HEK293 (cell line): ENCODE results near the gene MSH2.
A peak's percentile ranks its signal among the peaks of the same experiment; 100 is the strongest.

Source experiments
- CTCF ChIA-PET: fragments of 350-600 bp; formaldehyde crosslinking; extraction: SDS; loops from one replicate; lab custom pipeline; 2021; ENCODE audit warnings: antibody characterized with exemption; lab: Yijun Ruan, JAX
- POLR2A ChIA-PET: fragments of 300-600 bp; formaldehyde crosslinking; extraction: SDS; loops from one replicate; lab custom pipeline; 2020; ENCODE audit warnings: antibody characterized with exemption, inconsistent platforms; lab: Yijun Ruan, JAX
- H3K27ac ChIP-seq: fragments of 200-500 bp; sonication (Bioruptor generic); 2 replicates; pipeline ENCODE4 v1.5.1; 2014; ENCODE audit warnings: low read depth, low read length, control low read depth, inconsistent platforms; ENCODE audit errors: extremely low read depth
- H3K36me3 ChIP-seq, 2 experiments: fragments of 200-500 bp in 1 of 2; sonication (Bioruptor generic) in 1 of 2; 1 replicate in 1 of 2; 2 replicates in 1 of 2; pipeline ENCODE4 v1.5.1; 2014 to 2017; ENCODE audit warnings: inconsistent platforms in 2 of 2, low read length in 2 of 2; ENCODE audit not compliant: control insufficient read depth in 2 of 2, insufficient read depth in 1 of 2
- H3K4me1 ChIP-seq: fragments of 200-500 bp; sonication (Bioruptor generic); 2 replicates; pipeline ENCODE4 v1.5.1; 2014; ENCODE audit warnings: mild to moderate bottlenecking, low read length, inconsistent platforms; ENCODE audit not compliant: control insufficient read depth, insufficient read depth
- H3K4me3 ChIP-seq: 2 replicates; pipeline ENCODE4 v1.5.1; 2011; ENCODE audit warnings: low read depth, mild to moderate bottlenecking, control low read depth, low read length, moderate library complexity
- H3K9me3 ChIP-seq: fragments of 200-500 bp; sonication (Bioruptor generic); 2 replicates; pipeline ENCODE4 v1.5.1; 2014; ENCODE audit warnings: low read depth, low read length, inconsistent platforms; ENCODE audit not compliant: control insufficient read depth, insufficient read depth
- ATF2 ChIP-seq: fragments of 450-650 bp; formaldehyde crosslinking; IDR thresholded peaks from 2 replicates; pipeline ENCODE4 v1.5.1; 2016; ENCODE audit warnings: missing biosample characterization, missing genetic modification characterization, low read depth
- IKZF3 ChIP-seq: fragments of 450-650 bp; IDR thresholded peaks from 2 replicates; pipeline ENCODE4 v1.5.0; 2018; ENCODE audit warnings: missing biosample characterization, mild to moderate bottlenecking, missing genetic modification characterization, moderate library complexity
- PRDM1 ChIP-seq: fragments of 450-650 bp; formaldehyde crosslinking; IDR thresholded peaks from 2 replicates; pipeline ENCODE4; 2016; ENCODE audit warnings: missing biosample characterization, missing genetic modification characterization
- SCRT2 ChIP-seq: fragments of 450-650 bp; formaldehyde crosslinking; IDR thresholded peaks from 2 replicates; pipeline ENCODE4 v1.5.1; 2016; ENCODE audit warnings: missing biosample characterization, missing genetic modification characterization
- ZFP69B ChIP-seq: fragments of 450-650 bp; formaldehyde crosslinking; IDR thresholded peaks from 2 replicates; pipeline ENCODE4 v1.5.1; 2016; ENCODE audit warnings: missing biosample characterization, missing genetic modification characterization
- ZNF132 ChIP-seq: fragments of 450-650 bp; formaldehyde crosslinking; IDR thresholded peaks from 2 replicates; pipeline ENCODE4 v1.5.1; 2017; ENCODE audit warnings: missing biosample characterization, missing genetic modification characterization, borderline replicate concordance
- ZNF184 ChIP-seq: fragments of 450-650 bp; IDR thresholded peaks from 2 replicates; pipeline ENCODE4 v1.5.1; 2018; ENCODE audit warnings: missing biosample characterization, mild to moderate bottlenecking, missing genetic modification characterization
- ZNF248 ChIP-seq: fragments of 450-650 bp; formaldehyde crosslinking; IDR thresholded peaks from 2 replicates; pipeline ENCODE4 v1.5.1; 2017; ENCODE audit warnings: missing biosample characterization, missing genetic modification characterization
- ZNF292 ChIP-seq: fragments of 450-650 bp; formaldehyde crosslinking; IDR thresholded peaks from 2 replicates; pipeline ENCODE4 v1.5.1; 2016; ENCODE audit warnings: low read depth, missing biosample characterization, missing genetic modification characterization, borderline replicate concordance
- ZNF473 ChIP-seq: fragments of 450-650 bp; formaldehyde crosslinking; IDR thresholded peaks from 2 replicates; pipeline ENCODE4 v1.5.1; 2017; ENCODE audit warnings: missing biosample characterization, missing genetic modification characterization
- ZNF521 ChIP-seq: fragments of 450-650 bp; formaldehyde crosslinking; IDR thresholded peaks from 2 replicates; pipeline ENCODE4 v1.5.1; 2017; ENCODE audit warnings: missing biosample characterization, mild to moderate bottlenecking, missing genetic modification characterization
- ZNF626 ChIP-seq: fragments of 450-650 bp; sonication (Bioruptor Pico); formaldehyde crosslinking; IDR thresholded peaks from 2 replicates; pipeline ENCODE4 v1.5.1; 2018; ENCODE audit warnings: missing biosample characterization, missing genetic modification characterization, inconsistent platforms
- ZNF707 ChIP-seq: fragments of 450-650 bp; formaldehyde crosslinking; IDR thresholded peaks from 2 replicates; pipeline ENCODE4 v1.5.1; 2016; ENCODE audit warnings: missing biosample characterization, missing genetic modification characterization
- ZNF785 ChIP-seq: fragments of 450-650 bp; formaldehyde crosslinking; IDR thresholded peaks from 2 replicates; pipeline ENCODE4 v1.5.1; 2016; ENCODE audit warnings: missing biosample characterization, missing genetic modification characterization
- ZNF791 ChIP-seq: fragments of 450-650 bp; formaldehyde crosslinking; IDR thresholded peaks from 2 replicates; pipeline ENCODE4 v1.5.1; 2016; ENCODE audit warnings: missing biosample characterization, missing genetic modification characterization
- TF ChIP-seq, protein P1 (sequence below): fragments of 450-650 bp; formaldehyde crosslinking; IDR thresholded peaks from 2 replicates; pipeline ENCODE4 v1.5.1; 2017; ENCODE audit warnings: missing biosample characterization, missing genetic modification characterization
- TF ChIP-seq, protein P2 (sequence below): fragments of 450-650 bp; formaldehyde crosslinking; IDR thresholded peaks from 2 replicates; pipeline ENCODE4; 2016; ENCODE audit warnings: missing biosample characterization, missing genetic modification characterization
- TF ChIP-seq, protein P3 (sequence below): fragments of 450-650 bp; formaldehyde crosslinking; IDR thresholded peaks from 2 replicates; pipeline ENCODE4 v1.5.1; 2016; ENCODE audit warnings: missing biosample characterization, missing genetic modification characterization
- TF ChIP-seq, protein P4 (sequence below): fragments of 450-650 bp; formaldehyde crosslinking; IDR thresholded peaks from 2 replicates; pipeline ENCODE4 v1.5.1; 2016; ENCODE audit warnings: missing biosample characterization, missing genetic modification characterization
- TF ChIP-seq, protein P5 (sequence below): IDR thresholded peaks from 2 replicates; pipeline ENCODE4 v1.6.1; 2011; ENCODE audit warnings: mild to moderate bottlenecking, low read depth, low read length, borderline replicate concordance

MSH2 gene

GRCh38 chr2:47520302-47520630 lies 117.3 kb downstream of the MSH2 start:
- CTCF ChIA-PET = interaction anchor here (0.9 to 1.2 kb wide), 4 partner anchors 7 to 247 kb away, joined by 3 to 4 read pairs (median 3); no protein-coding TSS in a partner anchor
- TF ChIP-seq ZNF132 (tag by site-specific recombination) (no peak), SCRT2 (peak; percentile 35; the same call in 1 of the 2 replicates)
- H3K4me1 ChIP-seq = no peaks in the 10 kb centered on the region
- POLR2A ChIA-PET = no interaction called here
- H3K4me3 ChIP-seq = no peak overlapping the region
- H3K9me3 ChIP-seq = no peaks in the 10 kb centered on the region
- no peaks in the 10 kb centered on the region for H3K36me3 ChIP-seq
- H3K27ac ChIP-seq = no peak overlapping the region

DNA sequence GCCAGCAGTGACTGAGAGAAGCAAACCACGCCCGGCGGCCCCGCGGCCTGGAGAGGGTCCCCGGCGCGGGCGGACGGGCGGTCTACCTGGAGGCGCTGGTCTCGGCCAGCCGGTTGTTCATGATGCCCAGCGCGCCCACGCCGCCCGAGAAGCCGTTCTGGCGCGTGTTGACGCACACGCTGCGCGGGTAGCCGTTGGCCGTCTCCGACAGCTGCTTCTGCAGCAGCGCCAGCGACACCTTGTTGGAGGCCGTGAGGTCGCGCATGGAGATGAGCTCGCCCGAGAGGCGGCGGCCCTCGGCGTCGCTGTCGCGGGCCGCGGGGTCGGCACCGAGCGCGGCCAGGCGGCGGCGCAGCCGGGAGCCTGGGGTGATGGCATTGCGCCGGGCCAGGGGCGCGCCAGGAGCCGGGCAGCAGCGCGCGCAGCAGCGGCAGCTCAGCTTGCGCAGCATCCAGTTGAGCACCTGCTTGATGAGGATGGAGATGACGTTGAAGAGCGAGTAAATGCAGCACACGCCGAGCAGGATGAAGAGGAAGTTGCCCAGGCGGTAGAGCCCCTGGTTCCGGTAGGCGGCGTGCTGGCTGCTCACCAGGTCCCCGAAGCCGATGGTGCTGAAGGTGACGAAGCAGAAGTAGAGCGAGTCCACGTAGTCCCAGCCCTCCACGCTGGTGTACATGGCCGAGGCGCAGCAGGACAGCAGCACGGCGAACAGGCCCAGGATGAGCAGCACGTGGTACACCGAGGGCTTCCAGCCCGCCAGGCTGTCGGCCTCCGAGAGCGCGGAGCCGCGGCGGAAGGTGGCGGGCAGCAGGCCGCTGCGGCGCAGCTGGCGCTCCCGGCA lies 118.1 kb downstream of the MSH2 start:
- peak overlapping the region; percentile 36 for H3K4me3 ChIP-seq
- ChIA-PET POLR2A (no interaction called here), CTCF (interaction anchor here (0.9 to 1.2 kb wide), 4 partner anchors 8 to 1066 kb away, joined by 3 to 4 read pairs (median 4); no protein-coding TSS in a partner anchor)
- H3K4me1 ChIP-seq = no peaks in the 10 kb centered on the region
- no peaks in the 10 kb centered on the region for H3K9me3 ChIP-seq
- TF ChIP-seq ATF2 (tag by site-specific recombination) (no peak), ZNF184 (tag by site-specific recombination) (no peak), PRDM1 (tag by site-specific recombination) (no peak), ZFP69B (tag by site-specific recombination) (no peak), ZNF707 (tag by site-specific recombination) (no peak), ZNF626 (tag by site-specific recombination) (no peak), ZNF292 (tag by site-specific recombination) (no peak), ZNF521 (no peak)
- TF ChIP-seq, protein P1, sequence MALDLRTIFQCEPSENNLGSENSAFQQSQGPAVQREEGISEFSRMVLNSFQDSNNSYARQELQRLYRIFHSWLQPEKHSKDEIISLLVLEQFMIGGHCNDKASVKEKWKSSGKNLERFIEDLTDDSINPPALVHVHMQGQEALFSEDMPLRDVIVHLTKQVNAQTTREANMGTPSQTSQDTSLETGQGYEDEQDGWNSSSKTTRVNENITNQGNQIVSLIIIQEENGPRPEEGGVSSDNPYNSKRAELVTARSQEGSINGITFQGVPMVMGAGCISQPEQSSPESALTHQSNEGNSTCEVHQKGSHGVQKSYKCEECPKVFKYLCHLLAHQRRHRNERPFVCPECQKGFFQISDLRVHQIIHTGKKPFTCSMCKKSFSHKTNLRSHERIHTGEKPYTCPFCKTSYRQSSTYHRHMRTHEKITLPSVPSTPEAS (tag by site-specific recombination) = no peak
- TF ChIP-seq, protein P2, sequence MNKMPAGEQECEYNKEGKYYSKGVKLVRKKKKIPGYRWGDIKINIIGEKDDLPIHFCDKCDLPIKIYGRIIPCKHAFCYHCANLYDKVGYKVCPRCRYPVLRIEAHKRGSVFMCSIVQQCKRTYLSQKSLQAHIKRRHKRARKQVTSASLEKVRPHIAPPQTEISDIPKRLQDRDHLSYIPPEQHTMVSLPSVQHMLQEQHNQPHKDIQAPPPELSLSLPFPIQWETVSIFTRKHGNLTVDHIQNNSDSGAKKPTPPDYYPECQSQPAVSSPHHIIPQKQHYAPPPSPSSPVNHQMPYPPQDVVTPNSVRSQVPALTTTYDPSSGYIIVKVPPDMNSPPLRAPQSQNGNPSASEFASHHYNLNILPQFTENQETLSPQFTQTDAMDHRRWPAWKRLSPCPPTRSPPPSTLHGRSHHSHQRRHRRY (tag by site-specific recombination) = no peak
- TF ChIP-seq, protein P3, sequence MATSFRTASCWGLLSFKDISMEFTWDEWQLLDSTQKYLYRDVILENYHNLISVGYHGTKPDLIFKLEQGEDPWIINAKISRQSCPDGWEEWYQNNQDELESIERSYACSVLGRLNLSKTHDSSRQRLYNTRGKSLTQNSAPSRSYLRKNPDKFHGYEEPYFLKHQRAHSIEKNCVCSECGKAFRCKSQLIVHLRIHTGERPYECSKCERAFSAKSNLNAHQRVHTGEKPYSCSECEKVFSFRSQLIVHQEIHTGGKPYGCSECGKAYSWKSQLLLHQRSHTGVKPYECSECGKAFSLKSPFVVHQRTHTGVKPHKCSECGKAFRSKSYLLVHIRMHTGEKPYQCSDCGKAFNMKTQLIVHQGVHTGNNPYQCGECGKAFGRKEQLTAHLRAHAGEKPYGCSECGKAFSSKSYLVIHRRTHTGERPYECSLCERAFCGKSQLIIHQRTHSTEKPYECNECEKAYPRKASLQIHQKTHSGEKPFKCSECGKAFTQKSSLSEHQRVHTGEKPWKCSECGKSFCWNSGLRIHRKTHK (tag by site-specific recombination) = no peak
- H3K36me3 ChIP-seq = no peaks in the 10 kb centered on the region
- no peak overlapping the region for H3K27ac ChIP-seq

GRCh38 chr2:47521666-47522285 lies 118.8 kb downstream of the MSH2 start:
- Histone ChIP-seq H3K4me1 (no peaks in the 10 kb centered on the region), H3K9me3 (no peaks in the 10 kb centered on the region), H3K36me3 (no peaks in the 10 kb centered on the region), H3K27ac (no peak overlapping the region), H3K4me3 (no peak overlapping the region)
- ChIA-PET POLR2A (no interaction called here), CTCF (interaction anchor here (0.5 to 1.2 kb wide), 3 partner anchors 244 to 246 kb away, joined by 3 to 4 read pairs (median 4); no protein-coding TSS in a partner anchor)
- no peak for TF ChIP-seq ZNF785 (tag by site-specific recombination)
- TF ChIP-seq ZNF473 (tag by site-specific recombination) = no peak
- TF ChIP-seq, protein P4, sequence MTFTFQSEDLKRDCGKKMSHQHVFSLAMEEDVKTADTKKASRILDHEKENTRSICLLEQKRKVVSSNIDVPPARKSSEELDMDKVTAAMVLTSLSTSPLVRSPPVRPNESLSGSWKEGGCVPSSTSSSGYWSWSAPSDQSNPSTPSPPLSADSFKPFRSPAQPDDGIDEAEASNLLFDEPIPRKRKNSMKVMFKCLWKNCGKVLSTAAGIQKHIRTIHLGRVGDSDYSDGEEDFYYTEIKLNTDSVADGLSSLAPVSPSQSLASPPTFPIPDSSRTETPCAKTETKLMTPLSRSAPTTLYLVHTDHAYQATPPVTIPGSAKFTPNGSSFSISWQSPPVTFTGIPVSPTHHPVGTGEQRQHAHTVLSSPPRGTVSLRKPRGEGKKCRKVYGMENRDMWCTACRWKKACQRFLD (tag by site-specific recombination) = no peak
- no peak for TF ChIP-seq ZNF791 (tag by site-specific recombination)
- TF ChIP-seq, protein P5, sequence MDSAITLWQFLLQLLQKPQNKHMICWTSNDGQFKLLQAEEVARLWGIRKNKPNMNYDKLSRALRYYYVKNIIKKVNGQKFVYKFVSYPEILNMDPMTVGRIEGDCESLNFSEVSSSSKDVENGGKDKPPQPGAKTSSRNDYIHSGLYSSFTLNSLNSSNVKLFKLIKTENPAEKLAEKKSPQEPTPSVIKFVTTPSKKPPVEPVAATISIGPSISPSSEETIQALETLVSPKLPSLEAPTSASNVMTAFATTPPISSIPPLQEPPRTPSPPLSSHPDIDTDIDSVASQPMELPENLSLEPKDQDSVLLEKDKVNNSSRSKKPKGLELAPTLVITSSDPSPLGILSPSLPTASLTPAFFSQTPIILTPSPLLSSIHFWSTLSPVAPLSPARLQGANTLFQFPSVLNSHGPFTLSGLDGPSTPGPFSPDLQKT = no peak
- TF ChIP-seq ATF2 (tag by site-specific recombination) = no peak
- no peak for TF ChIP-seq IKZF3 (tag by site-specific recombination)
- TF ChIP-seq ZNF248 (tag by site-specific recombination) = no peak
